Large intestine (tissue), 3 donors: ENCODE measurements around the gene UACA. TPM values are rescaled to one million over a fixed set of nuclear protein-coding genes. Genes with fewer than 3 reads are reported as not detected.

Experiments used
- DNase-seq, 2 donors: peaks; one replicate each; pipeline versions ENCODE4 v3.0.0 to v3.0.0-alpha.2; 2013
- H3K27ac ChIP-seq: one replicate; pipeline ENCODE4 v1.5.1; 2013; ENCODE audit warnings: low read length
- H3K27me3 ChIP-seq: 2 replicates; pipeline ENCODE4 v1.6.1; 2013; ENCODE audit warnings: low read length; ENCODE audit not compliant: control insufficient read depth, insufficient read depth
- H3K36me3 ChIP-seq: 2 replicates; pipeline ENCODE4 v1.6.1; 2013; ENCODE audit warnings: low read length; ENCODE audit not compliant: control insufficient read depth, insufficient read depth
- H3K4me1 ChIP-seq: one replicate; pipeline ENCODE4 v1.6.1; 2013; ENCODE audit warnings: low read length; ENCODE audit not compliant: control insufficient read depth, insufficient read depth
- H3K4me3 ChIP-seq: one replicate; pipeline ENCODE4 v1.5.1; 2013; ENCODE audit warnings: low read length
- H3K9me3 ChIP-seq: one replicate; pipeline ENCODE4 v1.6.1; 2013; ENCODE audit warnings: mild to moderate bottlenecking, low read depth, low read length, moderate library complexity; ENCODE audit not compliant: control insufficient read depth
- WGBS: methylation state at CpG from one replicate; pipeline ENCODE4 v1.1.5; 2013; ENCODE audit warnings: low lambda C conversion rate; ENCODE audit not compliant: insufficient coverage; 5-methylcytosine and 5-hydroxymethylcytosine counted together
- polyA plus RNA-seq: library from polyadenylated mRNA; unstranded; fragments of 120-200 nt; gene quantifications from one replicate; pipeline ENCODE4 v1.2.1, GENCODE V29; 2013

Gene UACA
- polyA plus RNA-seq, 1 donor, result 65.2 TPM

- WGBS, result no CpG with 5 or more reads among the region's 3 CpGs
- Histone ChIP-seq H3K27ac (peak overlapping the region; percentile 65), H3K4me3 (no peak overlapping the region)
These were observed 64.4 kb downstream of the UACA start for GRCh38 chr15:70698836-70699390.

GRCh38 chr15:70698426-70698825 lies 64.9 kb downstream of the UACA start:
- Histone ChIP-seq H3K36me3 (no peaks in the 10 kb centered on the region), H3K27ac (peak overlapping the region; percentile 65), H3K4me1 (peaks cover 32% of the 10 kb centered on the region), H3K4me3 (no peak overlapping the region), H3K9me3 (no peaks in the 10 kb centered on the region), H3K27me3 (no peaks in the 10 kb centered on the region)
- DNase-seq, result no peak

More at GRCh38 chr15:70698836-70699390, 64.4 kb downstream of the UACA start:
- Histone ChIP-seq H3K9me3 (no peaks in the 10 kb centered on the region), H3K27me3 (no peaks in the 10 kb centered on the region), H3K36me3 (no peaks in the 10 kb centered on the region), H3K4me1 (peaks cover 37% of the 10 kb centered on the region)
- peak; percentile 28 to 52 for DNase-seq

DNA sequence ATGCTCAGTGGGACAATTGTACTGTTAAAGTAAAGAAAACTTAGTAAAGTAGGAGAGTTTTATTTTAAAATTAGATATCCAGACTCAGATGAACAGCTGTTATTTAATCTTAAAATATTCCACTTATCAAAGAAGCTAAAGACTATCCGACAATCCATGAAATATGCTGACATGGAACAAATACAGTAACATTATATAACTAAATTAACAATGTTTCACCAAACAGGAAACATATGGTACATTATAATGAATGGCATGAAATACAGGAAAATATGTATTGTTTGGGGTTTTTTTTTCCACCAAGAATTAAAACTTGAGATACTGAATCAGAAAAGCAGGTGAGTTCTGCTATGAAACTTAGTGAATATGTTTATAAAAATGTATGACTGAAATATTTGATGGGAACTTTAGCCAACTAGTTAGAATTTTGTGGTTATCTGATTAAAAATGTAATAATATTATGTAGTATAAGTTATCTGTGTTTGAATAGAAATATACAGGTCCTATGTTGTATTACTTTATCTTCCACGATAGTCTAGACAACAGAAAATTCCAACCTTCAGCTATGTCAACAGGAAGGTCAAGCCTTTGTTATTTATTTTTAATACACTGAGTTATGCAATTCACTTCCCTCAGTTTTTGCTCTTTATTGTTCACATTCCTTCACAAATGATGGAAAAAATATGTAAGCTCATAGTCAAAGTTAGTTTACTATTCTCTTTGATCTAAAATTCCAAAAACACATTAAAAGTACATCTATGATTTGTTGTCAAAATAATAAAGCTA lies 72.7 kb downstream of the UACA start:
- Histone ChIP-seq H3K9me3 (no peaks in the 10 kb centered on the region), H3K27me3 (no peaks in the 10 kb centered on the region), H3K27ac (peak overlapping the region; percentile 43), H3K4me3 (no peak overlapping the region), H3K4me1 (peaks cover 7% of the 10 kb centered on the region), H3K36me3 (peaks cover 7% of the 10 kb centered on the region)
- no peak for DNase-seq
- WGBS, result 80% methylated on average over 1 of the region's 2 CpGs

GRCh38 chr15:70690021-70690420 lies 73.3 kb downstream of the UACA start:
- Histone ChIP-seq H3K27ac (peak overlapping the region; percentile 43), H3K27me3 (no peaks in the 10 kb centered on the region), H3K36me3 (peaks cover 7% of the 10 kb centered on the region), H3K9me3 (no peaks in the 10 kb centered on the region), H3K4me3 (no peak overlapping the region), H3K4me1 (peaks cover 7% of the 10 kb centered on the region)
- peak; percentile 46 to 70 for DNase-seq
- WGBS, result 16% methylated on average over 2 of the region's 2 CpGs

GRCh38 chr15:70687482-70687881 lies 75.9 kb downstream of the UACA start:
- WGBS, result no CpG with 5 or more reads among the region's 3 CpGs
- no peak for DNase-seq
- Histone ChIP-seq H3K27ac (no peak overlapping the region), H3K4me1 (peaks cover 7% of the 10 kb centered on the region), H3K4me3 (no peak overlapping the region), H3K9me3 (no peaks in the 10 kb centered on the region), H3K36me3 (peaks cover 6% of the 10 kb centered on the region), H3K27me3 (no peaks in the 10 kb centered on the region)

- no peaks in the 10 kb centered on the region for H3K27me3 ChIP-seq
- WGBS, result 100% methylated on average over 2 of the region's 6 CpGs
- no peak for DNase-seq
These were observed 82.5 kb downstream of the UACA start for GRCh38 chr15:70680817-70681216.

DNA sequence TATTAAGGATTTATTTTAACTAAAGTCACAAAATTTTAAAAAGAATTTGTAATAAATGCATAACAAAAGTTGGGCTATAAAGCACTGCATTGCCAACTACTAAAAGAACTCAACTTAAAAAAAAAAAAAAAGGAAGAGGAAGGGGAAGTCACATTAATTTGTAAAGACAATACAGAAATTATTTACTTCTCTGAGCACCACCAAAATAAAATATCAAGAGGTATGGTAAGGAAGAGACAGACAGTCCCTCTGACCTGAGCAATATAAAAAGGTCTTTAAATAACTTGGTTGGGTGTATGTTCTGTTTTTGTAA lies 83.5 kb downstream of the UACA start:
- DNase-seq, result no peak
- Histone ChIP-seq H3K27me3 (no peaks in the 10 kb centered on the region), H3K4me3 (no peak overlapping the region), H3K27ac (no peak overlapping the region), H3K36me3 (peaks cover 13% of the 10 kb centered on the region), H3K4me1 (no peaks in the 10 kb centered on the region), H3K9me3 (no peaks in the 10 kb centered on the region)

More at GRCh38 chr15:70680817-70681216, 82.5 kb downstream of the UACA start:
- H3K4me1 ChIP-seq, result no peaks in the 10 kb centered on the region
- no peaks in the 10 kb centered on the region for H3K9me3 ChIP-seq
- H3K27ac ChIP-seq, result no peak overlapping the region
- no peak overlapping the region for H3K4me3 ChIP-seq
- peaks cover 11% of the 10 kb centered on the region for H3K36me3 ChIP-seq

DNA sequence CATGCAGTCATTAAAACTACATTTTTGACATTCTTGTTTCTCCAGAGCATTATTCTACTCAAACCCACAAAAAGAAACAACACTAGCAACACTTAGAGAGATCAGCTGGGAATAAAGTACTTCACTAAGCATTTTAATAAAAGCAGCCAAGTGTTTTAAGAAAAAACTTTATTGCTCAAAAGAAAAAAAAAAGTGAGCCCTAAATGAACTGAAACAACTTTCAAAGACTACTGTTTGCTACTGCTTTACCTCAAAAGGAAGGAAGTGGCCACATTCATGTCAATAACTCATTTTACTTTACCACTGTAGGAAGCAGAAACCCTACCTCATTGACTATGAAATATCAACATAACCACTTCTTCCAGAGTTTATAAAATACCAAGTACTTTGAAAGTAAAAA lies 91.3 kb downstream of the UACA start:
- Histone ChIP-seq H3K9me3 (no peaks in the 10 kb centered on the region), H3K4me1 (peaks cover 6% of the 10 kb centered on the region), H3K27ac (no peak overlapping the region), H3K36me3 (peaks cover 22% of the 10 kb centered on the region), H3K27me3 (no peaks in the 10 kb centered on the region), H3K4me3 (no peak overlapping the region)
- DNase-seq, result no peak

- H3K4me3 ChIP-seq, result no peak overlapping the region
- peaks cover 6% of the 10 kb centered on the region for H3K4me1 ChIP-seq
- H3K27me3 ChIP-seq, result no peaks in the 10 kb centered on the region
- no peaks in the 10 kb centered on the region for H3K9me3 ChIP-seq
- no peak for DNase-seq
- H3K36me3 ChIP-seq, result peaks cover 19% of the 10 kb centered on the region
- H3K27ac ChIP-seq, result no peak overlapping the region
- WGBS, result 100% methylated on average over 1 of the region's 1 CpG
These were observed 92.7 kb downstream of the UACA start for GRCh38 chr15:70670680-70671079.

DNA sequence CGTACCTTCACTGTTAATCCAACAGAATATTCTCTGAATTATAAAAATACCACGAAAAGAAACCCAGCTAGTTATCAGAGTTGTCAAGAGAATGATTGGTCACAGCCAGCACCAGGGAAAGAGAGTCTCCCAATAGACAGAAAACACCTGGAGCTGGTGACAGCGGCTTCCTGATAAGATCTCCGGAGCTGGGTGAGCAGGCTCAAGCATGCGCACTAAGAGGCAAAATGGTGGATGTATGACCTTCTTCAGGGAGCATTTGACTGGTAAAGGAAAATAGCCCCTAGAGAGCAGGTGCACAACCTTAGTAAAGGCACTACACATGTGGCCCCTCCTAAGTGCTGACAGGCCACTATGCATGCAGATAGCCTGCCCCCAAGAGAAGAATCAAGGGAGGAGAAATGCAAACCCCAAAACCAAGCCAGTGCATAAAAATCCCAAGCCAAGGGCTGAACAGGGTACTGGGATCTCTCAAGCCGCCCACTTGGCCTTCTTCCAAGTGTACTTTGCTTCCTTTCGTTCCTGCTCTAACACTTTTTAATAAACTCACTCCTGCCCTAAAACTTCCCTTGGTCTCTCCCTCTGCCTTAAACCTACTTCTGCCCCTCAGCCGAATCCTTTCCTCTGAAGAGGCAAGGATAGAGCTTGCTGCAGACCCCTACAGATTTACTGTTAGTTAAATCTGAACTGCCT lies 93.2 kb downstream of the UACA start:
- WGBS, result 100% methylated on average over 1 of the region's 8 CpGs

More for the DNA sequence above, 93.2 kb downstream of the UACA start:
- no peak overlapping the region for H3K4me3 ChIP-seq
- peaks cover 6% of the 10 kb centered on the region for H3K4me1 ChIP-seq
- no peaks in the 10 kb centered on the region for H3K27me3 ChIP-seq
- H3K27ac ChIP-seq, result no peak overlapping the region
- peaks cover 18% of the 10 kb centered on the region for H3K36me3 ChIP-seq
- no peaks in the 10 kb centered on the region for H3K9me3 ChIP-seq
- DNase-seq, result peak; percentile 47 to 72
